Large intestine (tissue), 3 donors: ENCODE data around the gene GNPTG. TPM values are rescaled to one million over a fixed set of nuclear protein-coding genes. Genes with fewer than 3 reads are reported as not detected.

ENCODE experiments used
- DNase-seq, 2 donors: peaks; one replicate each; pipeline versions ENCODE4 v3.0.0 to v3.0.0-alpha.2; 2013
- H3K27ac ChIP-seq: one replicate; pipeline ENCODE4 v1.5.1; 2013; ENCODE audit warnings: low read length
- H3K27me3 ChIP-seq: 2 replicates; pipeline ENCODE4 v1.6.1; 2013; ENCODE audit warnings: low read length; ENCODE audit not compliant: control insufficient read depth, insufficient read depth
- H3K36me3 ChIP-seq: 2 replicates; pipeline ENCODE4 v1.6.1; 2013; ENCODE audit warnings: low read length; ENCODE audit not compliant: control insufficient read depth, insufficient read depth
- H3K4me1 ChIP-seq: one replicate; pipeline ENCODE4 v1.6.1; 2013; ENCODE audit warnings: low read length; ENCODE audit not compliant: control insufficient read depth, insufficient read depth
- H3K4me3 ChIP-seq: one replicate; pipeline ENCODE4 v1.5.1; 2013; ENCODE audit warnings: low read length
- H3K9me3 ChIP-seq: one replicate; pipeline ENCODE4 v1.6.1; 2013; ENCODE audit warnings: mild to moderate bottlenecking, low read depth, low read length, moderate library complexity; ENCODE audit not compliant: control insufficient read depth
- WGBS: methylation state at CpG from one replicate; pipeline ENCODE4 v1.1.5; 2013; ENCODE audit warnings: low lambda C conversion rate; ENCODE audit not compliant: insufficient coverage; 5-methylcytosine and 5-hydroxymethylcytosine counted together
- polyA plus RNA-seq: library from polyadenylated mRNA; unstranded; fragments of 120-200 nt; gene quantifications from one replicate; pipeline ENCODE4 v1.2.1, GENCODE V29; 2013

Gene GNPTG
- polyA plus RNA-seq, 1 donor, result 68.3 TPM

GRCh38 chr16:1311212-1311737, 40.5 kb upstream of the GNPTG start:
- peaks cover 6% of the 10 kb centered on the region for H3K9me3 ChIP-seq
- peak overlapping the region; percentile 77 for H3K4me3 ChIP-seq
- peaks cover 14% of the 10 kb centered on the region for H3K4me1 ChIP-seq
- WGBS, result no CpG with 5 or more reads among the region's 13 CpGs
- H3K27ac ChIP-seq, result peak overlapping the region; percentile 97
- peaks cover 37% of the 10 kb centered on the region for H3K36me3 ChIP-seq
- no peak for DNase-seq
- no peaks in the 10 kb centered on the region for H3K27me3 ChIP-seq

DNA sequence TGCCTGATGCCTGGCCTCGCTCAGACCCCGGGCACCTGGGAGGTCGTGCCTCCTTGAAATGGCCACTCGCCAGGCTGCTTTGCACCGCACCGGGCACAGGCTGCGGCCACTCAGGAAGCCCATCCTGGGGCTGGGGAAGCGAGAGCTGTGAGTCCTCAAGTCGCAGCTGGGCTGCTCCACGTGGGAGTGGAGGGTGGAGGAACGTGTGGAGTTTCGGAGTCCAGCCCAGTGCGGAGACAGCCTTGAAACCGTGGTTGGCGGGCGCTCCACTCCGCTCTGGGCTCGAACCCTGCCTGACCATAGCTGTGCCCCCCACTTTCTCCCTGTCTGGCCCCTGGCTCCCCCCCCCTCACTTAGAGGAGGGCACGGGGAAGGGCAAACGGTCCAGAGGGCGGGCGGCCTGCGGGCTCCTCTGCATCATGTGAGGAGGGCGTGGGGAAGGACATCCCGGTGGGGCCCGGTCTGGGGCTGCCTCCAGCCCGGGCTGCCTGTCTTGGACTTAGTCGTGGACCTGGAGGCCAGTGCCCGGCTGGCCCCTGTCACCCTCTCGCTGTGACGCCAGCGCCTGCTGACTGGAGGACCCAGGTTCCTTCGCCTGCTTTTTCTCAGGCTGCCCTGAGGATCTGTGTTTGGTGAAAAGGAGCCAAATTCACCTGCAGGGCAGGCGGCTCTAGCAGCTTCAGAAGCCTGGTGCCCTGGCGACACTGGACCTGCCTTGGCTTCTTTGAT, 39.8 kb upstream of the GNPTG start:
- Histone ChIP-seq H3K4me3 (peak overlapping the region; percentile 77), H3K27me3 (no peaks in the 10 kb centered on the region), H3K9me3 (peaks cover 6% of the 10 kb centered on the region), H3K36me3 (peaks cover 43% of the 10 kb centered on the region), H3K27ac (peak overlapping the region; percentile 97), H3K4me1 (peaks cover 14% of the 10 kb centered on the region)
- WGBS, result no CpG with 5 or more reads among the region's 35 CpGs
- peak; percentile 84 to 92 for DNase-seq

GRCh38 chr16:1312467-1312816, 39.3 kb upstream of the GNPTG start:
- peak overlapping the region; percentile 97 for H3K27ac ChIP-seq
- H3K9me3 ChIP-seq, result peaks cover 6% of the 10 kb centered on the region
- H3K4me3 ChIP-seq, result peak overlapping the region; percentile 77
- peaks cover 14% of the 10 kb centered on the region for H3K4me1 ChIP-seq
- WGBS, result no CpG with 5 or more reads among the region's 16 CpGs
- H3K36me3 ChIP-seq, result peaks cover 48% of the 10 kb centered on the region
- no peaks in the 10 kb centered on the region for H3K27me3 ChIP-seq
- DNase-seq, result no peak

- Histone ChIP-seq H3K4me3 (peak overlapping the region; percentile 77), H3K27me3 (no peaks in the 10 kb centered on the region), H3K27ac (peak overlapping the region; percentile 97), H3K36me3 (peaks cover 53% of the 10 kb centered on the region), H3K9me3 (peaks cover 6% of the 10 kb centered on the region), H3K4me1 (peaks cover 14% of the 10 kb centered on the region)
- no peak for DNase-seq
- WGBS, result no CpG with 5 or more reads among the region's 15 CpGs
Measured at GRCh38 chr16:1312903-1313302, 38.8 kb upstream of the GNPTG start.

DNA sequence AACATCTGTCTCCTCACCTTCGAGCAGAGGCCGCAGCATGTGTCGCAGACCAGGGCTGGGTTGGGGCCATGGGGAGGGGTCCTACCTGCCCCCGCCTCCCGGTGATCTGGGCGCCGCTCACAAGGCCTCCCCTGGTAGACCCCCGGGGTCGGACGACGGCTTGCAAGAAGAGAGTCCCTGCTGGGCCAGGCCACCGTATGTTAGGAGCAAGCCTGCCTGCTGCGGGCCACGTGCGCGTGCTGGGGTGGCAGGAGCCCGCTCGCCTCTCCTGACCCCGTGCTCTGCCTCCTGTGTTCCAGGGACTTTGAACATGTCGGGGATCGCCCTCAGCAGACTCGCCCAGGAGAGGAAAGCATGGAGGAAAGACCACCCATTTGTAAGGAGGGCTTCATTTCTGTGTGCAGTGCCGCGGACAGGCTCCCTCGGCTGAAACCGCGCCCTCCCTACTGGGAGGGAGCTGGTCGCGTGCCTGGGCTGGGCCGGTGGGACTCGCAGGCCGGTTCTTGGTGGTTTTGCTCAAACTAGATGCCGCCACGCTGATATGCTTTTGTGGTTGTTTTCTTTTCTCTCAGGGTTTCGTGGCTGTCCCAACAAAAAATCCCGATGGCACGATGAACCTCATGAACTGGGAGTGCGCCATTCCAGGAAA, 37.9 kb upstream of the GNPTG start:
- H3K27ac ChIP-seq, result no peak overlapping the region
- peaks cover 14% of the 10 kb centered on the region for H3K4me1 ChIP-seq
- no peaks in the 10 kb centered on the region for H3K27me3 ChIP-seq
- peaks cover 62% of the 10 kb centered on the region for H3K36me3 ChIP-seq
- 100% methylated on average over 1 of the region's 38 CpGs for WGBS
- no peak overlapping the region for H3K4me3 ChIP-seq
- H3K9me3 ChIP-seq, result peaks cover 6% of the 10 kb centered on the region
- no peak for DNase-seq

DNA sequence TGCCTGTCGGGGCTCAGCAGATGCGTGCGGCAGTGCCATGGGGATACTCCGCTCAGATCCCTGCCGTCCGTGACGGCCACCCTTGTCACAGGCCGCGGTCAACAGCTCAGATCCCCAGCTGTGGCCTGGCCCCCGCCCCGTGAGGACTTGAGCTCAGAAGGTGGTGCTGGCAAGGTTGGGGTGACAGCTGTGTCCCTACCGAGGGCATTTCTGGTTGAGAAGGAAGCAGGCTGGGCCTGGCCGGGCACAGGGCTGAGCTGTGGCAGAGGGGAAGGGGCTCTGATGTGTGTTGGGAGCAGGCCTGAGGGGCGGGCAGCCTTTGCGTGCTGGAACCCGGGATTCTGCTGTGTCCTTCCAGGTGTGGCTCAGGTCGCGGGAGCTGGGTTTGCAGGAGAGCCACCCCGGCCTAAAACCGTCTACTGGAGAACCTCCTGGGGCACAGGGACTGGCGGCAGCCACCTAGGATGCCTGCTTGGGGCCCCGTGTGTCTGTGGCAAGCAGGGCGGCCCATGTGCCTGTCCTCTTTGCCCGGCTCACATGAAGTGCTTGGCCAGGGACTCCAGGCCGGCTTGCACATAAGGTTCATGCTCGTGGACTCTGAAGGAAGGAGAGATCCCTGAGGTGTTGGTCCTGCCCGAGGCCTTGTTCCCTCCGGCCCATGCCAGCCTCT, 37.2 kb upstream of the GNPTG start:
- WGBS, result no CpG with 5 or more reads among the region's 28 CpGs
- no peak overlapping the region for H3K27ac ChIP-seq
- H3K9me3 ChIP-seq, result peaks cover 9% of the 10 kb centered on the region
- H3K4me1 ChIP-seq, result peaks cover 14% of the 10 kb centered on the region
- no peak overlapping the region for H3K4me3 ChIP-seq
- DNase-seq, result no peak
- peaks cover 69% of the 10 kb centered on the region for H3K36me3 ChIP-seq
- H3K27me3 ChIP-seq, result no peaks in the 10 kb centered on the region

- no peaks in the 10 kb centered on the region for H3K27me3 ChIP-seq
- no peak for DNase-seq
- H3K4me3 ChIP-seq, result no peak overlapping the region
- no peak overlapping the region for H3K27ac ChIP-seq
- peaks cover 14% of the 10 kb centered on the region for H3K4me1 ChIP-seq
- peaks cover 77% of the 10 kb centered on the region for H3K36me3 ChIP-seq
- peaks cover 9% of the 10 kb centered on the region for H3K9me3 ChIP-seq
- WGBS, result no CpG with 5 or more reads among the region's 46 CpGs
Measured at GRCh38 chr16:1315081-1316032, 36.4 kb upstream of the GNPTG start.

DNA sequence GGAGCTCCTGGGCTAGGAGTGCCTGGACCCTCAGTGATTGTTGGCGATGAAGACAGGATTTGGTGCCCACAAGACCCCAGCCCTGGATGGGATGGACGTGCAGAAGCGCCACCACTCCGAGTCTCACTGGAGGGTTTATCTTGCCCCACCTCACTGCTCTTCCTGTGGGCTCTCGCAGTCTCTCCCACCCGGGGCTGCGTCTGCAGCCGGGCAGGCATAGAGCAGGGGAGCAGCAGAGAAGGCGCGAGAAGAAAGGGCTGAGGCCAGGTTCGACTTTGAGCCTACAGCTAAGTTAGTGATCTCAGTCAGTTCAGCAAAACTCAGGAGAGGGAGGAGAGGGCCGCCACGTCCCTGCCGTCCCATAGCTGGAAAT, 35.7 kb upstream of the GNPTG start:
- WGBS, result no CpG with 5 or more reads among the region's 14 CpGs
- DNase-seq, result no peak
- Histone ChIP-seq H3K36me3 (peaks cover 84% of the 10 kb centered on the region), H3K9me3 (peaks cover 9% of the 10 kb centered on the region), H3K27ac (no peak overlapping the region), H3K27me3 (no peaks in the 10 kb centered on the region), H3K4me1 (peaks cover 14% of the 10 kb centered on the region), H3K4me3 (no peak overlapping the region)

DNA sequence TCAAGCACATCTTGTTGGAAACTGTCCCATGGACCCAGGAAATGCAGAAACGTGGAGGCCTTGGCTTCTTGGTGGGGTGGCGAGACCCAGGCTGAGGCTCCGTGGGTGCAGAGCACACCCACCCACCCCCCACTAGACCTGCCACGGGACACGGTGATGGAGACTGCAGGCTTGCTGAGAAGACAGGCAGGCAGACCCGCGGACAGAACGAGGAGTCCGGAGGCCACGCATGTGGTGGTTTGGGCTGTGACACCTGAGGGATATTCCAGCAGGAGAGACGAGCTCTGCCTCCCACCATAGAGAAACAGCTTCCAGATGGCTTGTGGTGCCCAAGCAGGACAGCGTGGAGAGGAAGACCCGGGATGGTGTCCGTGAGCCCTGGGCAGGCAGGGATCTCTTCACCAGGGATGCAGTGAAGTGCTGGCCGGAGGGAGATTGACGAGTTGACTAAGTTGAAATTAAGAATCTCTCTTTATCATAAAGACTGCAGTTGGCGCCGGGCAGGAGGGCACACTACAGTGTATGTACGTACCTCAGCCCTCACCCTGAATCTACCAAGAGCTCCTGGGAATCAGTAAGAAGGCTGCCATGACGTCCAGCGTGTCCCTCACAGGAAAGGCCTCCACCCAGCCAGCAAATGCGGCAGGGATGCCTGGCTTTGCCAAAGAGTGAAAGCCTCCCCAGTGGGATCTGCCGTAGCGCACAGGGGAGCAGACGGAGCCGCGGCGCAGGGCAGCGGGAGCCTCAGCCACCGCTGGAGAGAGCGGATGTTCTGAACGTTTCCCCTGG, 34.1 kb upstream of the GNPTG start:
- WGBS, result no CpG with 5 or more reads among the region's 32 CpGs
- H3K27me3 ChIP-seq, result no peaks in the 10 kb centered on the region
- H3K4me3 ChIP-seq, result no peak overlapping the region
- no peak overlapping the region for H3K27ac ChIP-seq
- peaks cover 9% of the 10 kb centered on the region for H3K9me3 ChIP-seq
- peaks cover 5% of the 10 kb centered on the region for H3K4me1 ChIP-seq
- no peak for DNase-seq
- peaks cover 91% of the 10 kb centered on the region for H3K36me3 ChIP-seq
